Thyroid gland (tissue), 4 donors: Measurements from ENCODE around the gene PSMG1.

Source experiments
- CTCF ChIP-seq, 6 experiments: fragments of 200-600 bp in 3 of 6; fragments of 450-650 bp in 3 of 6; sonication (generic) in 3 of 6; IDR thresholded peaks; one replicate each; pipeline ENCODE4 v1.5.1; 2016 to 2019; ENCODE audit warnings: antibody characterized with exemption in 6 of 6, mild to moderate bottlenecking in 2 of 6, inconsistent platforms in 1 of 6, moderate library complexity in 1 of 6
- POLR2A ChIP-seq, 2 donors: fragments of 450-650 bp; IDR thresholded peaks; one replicate each; pipeline ENCODE4 v1.6.1; 2017; ENCODE audit warnings: antibody characterized with exemption in 2 of 2, mild to moderate bottlenecking in 2 of 2, moderate library complexity in 1 of 2

- TF ChIP-seq POLR2A (IDR thresholded peaks at IDR 0.05) (no peak), CTCF (IDR thresholded peaks at IDR 0.05) (no peak)
Measured at GRCh38 chr21:39196310-39196709, 13.1 kb upstream of the PSMG1 start.
